WI38 (cell line): ENCODE data around the gene TBC1D5.

Source experiments
- H3K4me3 ChIP-seq: 2 replicates; pipeline ENCODE4 v1.5.1; 2011; ENCODE audit warnings: low read depth, mild to moderate bottlenecking, control low read depth, low read length
- CTCF ChIP-seq: IDR thresholded peaks from 2 replicates; pipeline ENCODE4 v1.5.1; 2012; ENCODE audit warnings: low read depth, mild to moderate bottlenecking, control low read depth, low read length

Gene TBC1D5

GRCh38 chr3:17518189-17519059 lies 224.0 kb downstream of the TBC1D5 start:
- no peak overlapping the region for H3K4me3 ChIP-seq
- TF ChIP-seq CTCF: no peak

GRCh38 chr3:17515445-17516234 lies 226.8 kb downstream of the TBC1D5 start:
- H3K4me3 ChIP-seq: no peak overlapping the region

GRCh38 chr3:17514597-17514996 lies 227.8 kb downstream of the TBC1D5 start:
- no peak overlapping the region for H3K4me3 ChIP-seq
- no peak for TF ChIP-seq CTCF

More at GRCh38 chr3:17515445-17516234, 226.8 kb downstream of the TBC1D5 start:
- no peak for TF ChIP-seq CTCF

- TF ChIP-seq CTCF: no peak
- H3K4me3 ChIP-seq: no peak overlapping the region
Measured at GRCh38 chr3:17510265-17510664, 232.2 kb downstream of the TBC1D5 start.

GRCh38 chr3:17508180-17508752 lies 234.2 kb downstream of the TBC1D5 start:
- TF ChIP-seq CTCF: no peak
- H3K4me3 ChIP-seq: no peak overlapping the region

GRCh38 chr3:17507480-17507879 lies 235.0 kb downstream of the TBC1D5 start:
- no peak for TF ChIP-seq CTCF
- H3K4me3 ChIP-seq: no peak overlapping the region
